NOMO-1 (cell line): ENCODE results near the gene DUSP10.
A peak's percentile ranks its signal among the peaks of the same experiment; 100 is the strongest.

Source experiments
- DNase-seq, 2 experiments: peaks; one replicate each; lab custom pipeline; 2025; ENCODE audit not compliant: unreplicated experiment in 2 of 2; lab: John Stamatoyannopoulos, UW

Gene DUSP10

DNA sequence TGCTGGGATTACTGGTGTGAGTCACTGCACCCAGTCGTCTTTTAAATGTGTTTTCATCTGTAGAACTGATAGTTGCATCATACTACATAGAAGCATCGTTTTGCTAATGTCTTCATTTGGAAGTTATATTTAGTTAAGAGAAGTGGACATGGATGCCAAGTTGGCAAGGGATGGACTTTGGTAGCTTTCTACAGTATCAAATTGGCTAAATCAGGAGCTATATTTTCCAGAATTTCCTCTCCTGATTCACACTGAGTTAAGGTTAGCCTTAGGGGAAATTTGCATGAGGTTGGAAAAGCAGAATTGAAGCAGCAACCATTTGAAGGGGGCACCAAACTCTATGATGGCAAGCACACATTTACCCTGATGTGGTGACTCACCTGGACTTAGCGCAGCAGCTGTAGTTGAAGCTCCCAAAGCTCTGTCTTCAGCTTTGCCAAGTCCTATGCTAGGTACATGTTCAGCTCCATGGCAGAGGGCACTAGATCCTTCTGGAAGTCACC, 43.9 kb downstream of the DUSP10 start:
- peak in 1 of 2 experiments; percentile 26 for DNase-seq

DNA sequence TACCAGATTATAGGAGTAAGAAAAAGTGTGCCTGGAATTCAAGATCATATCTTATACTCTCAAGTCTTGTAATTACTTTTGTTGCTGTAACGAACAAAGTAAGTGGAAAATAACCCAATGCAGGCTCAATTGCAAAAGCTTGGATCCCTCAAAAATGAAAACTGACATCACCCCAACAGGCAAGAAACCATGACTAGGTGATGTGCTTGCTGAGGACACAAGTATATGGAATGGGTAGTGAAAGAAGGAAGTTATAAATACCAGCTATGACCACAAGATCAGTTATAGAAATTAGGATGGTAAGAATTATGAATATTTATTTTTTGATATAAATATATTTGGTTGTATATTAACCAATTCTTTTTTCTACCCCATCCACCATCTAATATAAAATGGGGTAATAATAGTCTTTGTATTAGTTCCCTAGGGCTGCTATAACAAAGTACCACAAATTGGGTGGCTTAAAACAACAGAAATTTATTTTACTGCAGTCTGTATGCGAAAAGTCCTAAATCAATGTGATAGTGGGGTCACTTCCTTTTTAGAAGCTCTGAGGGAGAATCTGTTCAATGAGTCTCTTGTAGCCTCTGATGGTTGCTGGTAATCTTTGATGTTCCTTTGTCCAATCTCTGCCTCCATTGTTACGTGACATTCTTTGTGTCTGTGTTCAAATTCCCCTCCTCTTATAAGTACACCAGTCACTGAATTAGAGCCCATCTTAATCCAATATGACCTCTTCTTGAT, 45.0 kb downstream of the DUSP10 start:
- DNase-seq: peak; percentile 13 to 51

GRCh38 chr1:221696027-221696426, 45.9 kb downstream of the DUSP10 start:
- no peak for DNase-seq

DNA sequence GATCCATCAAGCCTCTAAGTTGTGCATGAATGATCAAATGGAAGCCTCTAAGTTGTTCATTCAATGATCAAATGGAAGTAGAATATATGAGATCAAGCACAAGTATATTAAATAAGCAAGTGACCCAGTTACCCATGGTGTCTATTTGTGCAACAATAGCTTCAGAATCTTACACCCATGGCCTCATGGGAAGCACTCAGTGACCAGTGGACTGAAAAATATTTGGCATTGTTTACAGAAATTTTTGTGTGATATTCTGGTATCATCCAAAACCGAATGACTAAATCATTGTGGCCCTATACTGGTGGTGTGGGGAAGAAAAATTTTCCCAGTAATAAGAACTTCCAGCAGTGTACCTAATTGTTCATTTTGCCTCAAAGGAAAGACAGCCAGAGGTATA, 46.6 kb downstream of the DUSP10 start:
- DNase-seq: no peak

DNA sequence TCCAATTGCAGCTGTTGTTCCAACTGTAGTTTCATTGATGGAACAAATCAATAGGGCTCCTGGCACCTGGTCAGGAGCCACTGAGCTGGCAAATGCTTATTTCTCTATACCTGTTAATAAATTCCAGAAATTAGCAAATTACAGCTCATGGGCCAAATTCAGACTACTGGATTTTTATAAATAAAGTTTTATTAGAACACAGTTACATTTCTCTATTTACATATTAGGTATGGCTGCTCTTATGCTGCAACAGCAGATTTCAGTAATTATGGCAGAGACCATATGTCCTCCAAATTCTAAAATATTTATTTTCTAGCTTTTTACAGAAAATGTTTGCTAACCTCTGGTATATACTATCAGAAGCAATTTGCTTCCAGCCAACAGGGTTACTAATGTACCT, 47.8 kb downstream of the DUSP10 start:
- DNase-seq: no peak

GRCh38 chr1:221693087-221693486, 48.8 kb downstream of the DUSP10 start:
- no peak for DNase-seq

DNA sequence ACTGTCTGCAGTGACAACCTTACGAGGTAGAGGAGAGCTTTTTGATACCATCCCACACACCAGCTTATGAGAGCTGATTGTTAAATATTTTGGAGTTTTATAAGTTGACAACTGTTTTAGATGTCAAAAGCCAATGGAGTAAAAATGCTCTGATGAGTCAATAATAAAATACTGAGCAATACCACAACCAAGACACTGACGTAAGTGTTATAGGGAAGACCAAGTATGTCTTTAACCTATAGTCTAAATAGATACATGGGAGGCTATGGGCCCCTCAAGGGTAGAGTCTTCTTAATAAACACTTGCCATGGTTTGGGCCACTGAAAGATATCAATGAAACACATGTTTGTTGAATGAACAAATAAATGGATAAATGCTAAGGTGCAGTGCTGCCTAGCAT, 49.2 kb downstream of the DUSP10 start:
- no peak for DNase-seq

DNA sequence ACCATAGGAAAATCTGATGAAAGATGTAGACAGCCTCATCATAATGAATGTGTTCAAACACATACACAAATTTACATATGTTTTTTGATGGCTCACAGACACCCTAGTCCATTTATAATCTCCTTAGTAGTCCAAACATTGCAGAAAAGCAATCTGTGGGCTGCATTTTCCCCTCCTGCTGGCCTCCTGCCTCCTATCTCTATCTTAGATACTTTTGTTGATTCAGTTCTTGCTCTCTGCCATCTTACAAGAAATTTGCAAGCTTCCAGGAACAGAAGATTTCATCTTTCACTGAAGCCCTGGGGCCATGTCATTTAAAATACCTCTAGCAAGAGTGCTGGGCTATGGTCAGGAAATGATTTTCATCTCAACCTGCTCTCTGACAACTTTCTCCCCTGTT, 50.6 kb downstream of the DUSP10 start:
- no peak for DNase-seq

DNA sequence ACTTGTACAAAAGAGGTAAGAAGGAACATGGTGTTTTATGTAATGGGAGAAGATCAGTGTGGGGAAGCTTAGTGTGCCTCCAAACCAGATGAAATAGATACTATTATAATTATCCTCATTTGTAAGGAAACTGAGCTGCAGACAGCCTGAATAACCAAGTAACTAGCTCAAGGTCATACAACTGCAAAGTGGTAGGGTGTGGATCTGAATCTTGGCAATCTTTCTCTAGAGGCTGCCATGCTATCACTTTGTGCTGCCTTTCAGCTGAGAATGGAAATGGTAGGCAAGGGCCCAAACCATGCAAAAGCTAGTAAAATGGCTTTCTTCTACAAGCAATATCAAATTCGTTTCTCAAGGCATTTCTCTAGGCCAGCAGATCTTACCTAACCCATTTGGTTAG, 51.0 kb downstream of the DUSP10 start:
- DNase-seq: no peak

DNA sequence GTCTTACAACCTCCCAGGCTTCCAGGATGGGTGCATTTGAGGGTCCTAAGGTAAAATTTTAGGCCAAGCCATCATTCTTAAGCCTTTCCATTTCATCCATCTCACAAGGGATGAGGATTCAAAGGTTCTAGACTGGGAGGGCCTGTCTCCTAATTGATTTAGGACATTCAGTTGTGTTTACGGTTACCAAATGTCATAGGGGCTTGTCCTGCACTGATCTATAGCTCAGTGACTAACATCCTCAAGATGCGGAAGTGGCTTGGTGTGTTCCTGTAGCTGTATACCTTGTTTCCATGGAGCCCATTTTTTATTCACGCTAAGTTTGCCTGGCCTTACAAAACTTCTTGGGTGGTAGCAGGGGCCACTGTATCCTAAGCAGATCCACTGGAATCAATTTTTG, 52.8 kb downstream of the DUSP10 start:
- peak; percentile 84 to 96 for DNase-seq

- DNase-seq: no peak
These were observed 53.4 kb downstream of the DUSP10 start for GRCh38 chr1:221688488-221688843.

DNA sequence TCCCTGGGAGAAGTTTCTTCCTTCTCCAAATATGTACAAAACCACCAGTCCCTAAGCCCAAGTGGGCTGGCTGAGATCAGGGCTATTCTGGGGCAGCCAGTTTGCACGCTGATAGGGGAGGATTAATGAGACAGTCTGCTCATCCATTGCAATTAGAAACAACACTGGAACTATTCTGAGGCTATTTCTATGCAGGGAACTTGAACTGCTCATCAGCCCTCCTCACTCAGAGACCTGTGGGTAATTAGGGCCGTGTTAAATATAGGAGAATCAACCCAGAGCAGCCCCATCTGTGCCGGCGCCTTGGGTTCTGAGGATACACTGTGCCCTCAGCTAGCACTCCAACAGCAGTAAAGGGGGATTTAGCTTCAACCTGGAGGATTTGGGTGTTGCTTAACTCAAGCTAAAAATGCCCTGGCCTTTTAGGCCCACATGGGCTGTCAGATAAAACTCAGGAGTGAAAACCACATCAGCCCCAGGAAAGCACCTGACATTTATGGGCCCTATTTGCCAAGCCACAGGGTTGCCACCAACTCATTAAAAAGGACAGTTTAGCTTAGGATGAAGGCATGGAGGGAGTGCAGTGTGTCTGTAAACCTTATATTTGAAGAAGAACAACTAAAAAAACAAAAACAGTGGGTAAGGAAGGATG, 53.9 kb downstream of the DUSP10 start:
- DNase-seq: no peak

DNA sequence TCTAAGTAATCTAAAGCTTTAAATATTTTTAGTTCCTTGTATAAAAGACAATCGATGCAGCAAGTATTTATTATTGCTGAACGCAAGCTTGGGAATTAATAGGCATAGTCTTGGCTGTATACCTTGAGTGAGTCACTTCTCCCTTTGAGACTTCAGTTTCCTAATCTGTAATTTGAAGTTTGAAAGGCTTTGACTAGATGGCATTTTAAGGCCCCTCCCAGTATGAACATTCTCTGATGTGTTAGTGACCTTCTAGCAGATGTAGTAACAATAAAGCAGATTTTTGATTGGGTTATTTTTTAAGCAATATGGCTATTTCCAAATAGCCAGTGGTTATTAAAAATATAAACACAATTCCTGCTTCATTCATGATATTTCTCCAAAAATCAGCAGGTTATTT, 58.2 kb downstream of the DUSP10 start:
- peak in 1 of 2 experiments; percentile 28 for DNase-seq

GRCh38 chr1:221680085-221680484, 61.8 kb downstream of the DUSP10 start:
- no peak for DNase-seq

- no peak for DNase-seq
These were observed 63.9 kb downstream of the DUSP10 start for GRCh38 chr1:221678014-221678413.

DNA sequence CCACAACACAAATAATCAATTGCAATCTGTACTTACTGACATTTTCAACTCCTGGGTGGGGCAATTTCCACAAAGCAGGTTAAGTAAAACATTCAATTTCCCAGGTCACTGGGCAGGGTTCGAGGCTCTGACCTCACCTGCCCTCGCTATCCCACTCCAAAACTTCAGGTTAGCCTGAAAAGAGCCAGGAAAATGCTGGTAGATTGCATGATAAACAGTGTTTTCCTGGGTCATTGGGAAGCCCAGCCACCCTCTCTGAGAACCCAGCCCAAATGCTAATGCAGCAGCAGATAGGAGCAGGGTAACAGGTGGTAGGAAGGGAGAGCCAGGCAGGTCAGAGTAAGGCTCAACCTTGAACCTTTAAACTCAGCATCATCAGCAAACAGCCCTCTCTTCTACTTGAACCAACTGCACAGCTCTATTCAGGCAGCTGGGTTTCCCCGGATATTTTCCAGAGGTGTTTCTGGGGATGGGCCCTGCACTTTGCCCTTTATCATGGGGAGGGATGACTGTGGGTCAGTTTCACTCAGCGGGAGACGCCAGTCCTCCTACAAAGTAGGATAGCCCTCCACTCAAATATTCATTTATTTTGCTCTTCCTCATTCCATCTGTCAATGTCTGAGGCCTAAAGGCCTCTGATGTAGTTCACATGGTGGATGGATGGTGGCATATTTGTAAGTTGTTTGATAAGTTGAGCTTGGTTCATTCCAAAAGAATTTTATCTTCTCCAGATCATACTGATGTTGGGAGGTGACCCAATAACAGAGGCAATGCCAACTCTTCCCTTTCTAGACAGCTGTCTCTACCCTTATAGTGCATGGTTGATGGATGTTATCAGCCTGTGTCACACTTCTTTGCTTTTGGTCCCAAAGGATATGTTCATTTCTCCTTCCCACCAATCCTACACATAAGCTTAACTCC, 65.7 kb downstream of the DUSP10 start:
- DNase-seq: no peak

- DNase-seq: no peak
These were observed 68.9 kb downstream of the DUSP10 start for GRCh38 chr1:221672965-221673364.

DNA sequence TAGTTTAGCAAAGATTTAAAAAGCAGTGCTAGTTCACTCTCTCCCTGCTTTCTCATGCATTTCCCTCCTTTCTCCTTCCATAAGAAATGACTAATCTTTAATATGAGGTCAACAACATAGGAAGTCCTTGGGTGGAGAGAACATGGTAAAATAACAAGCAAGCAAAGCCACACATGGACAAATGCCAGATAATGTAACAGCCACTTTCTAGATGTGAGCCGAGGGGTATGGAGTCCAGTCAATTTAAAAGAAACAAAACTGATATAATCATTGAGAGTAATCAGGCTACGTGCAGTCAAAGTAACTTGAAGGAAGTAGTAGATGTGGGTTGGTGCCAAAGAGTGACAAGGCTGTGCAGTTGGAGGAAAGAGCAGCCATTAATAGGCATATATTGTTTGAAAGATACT, 69.6 kb downstream of the DUSP10 start:
- DNase-seq: no peak

DNA sequence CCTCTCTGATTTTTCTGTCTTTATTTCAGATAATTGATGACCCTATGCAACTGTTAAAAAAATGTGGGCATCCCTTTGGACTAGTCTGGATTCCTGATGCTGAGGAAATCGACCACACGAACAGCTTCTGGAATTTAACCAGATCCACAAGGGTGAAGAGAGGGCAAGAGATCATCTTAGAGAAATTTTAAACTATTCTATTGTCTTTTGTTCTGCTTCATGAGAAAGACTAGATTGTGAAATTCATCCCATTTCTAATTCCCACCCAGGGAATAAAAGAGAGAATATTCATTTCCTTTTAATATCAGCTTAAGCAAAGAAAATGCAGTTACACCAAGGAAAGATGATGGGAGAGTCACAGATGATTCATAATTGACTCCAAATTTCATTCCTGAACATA, 71.8 kb downstream of the DUSP10 start:
- no peak for DNase-seq

DNA sequence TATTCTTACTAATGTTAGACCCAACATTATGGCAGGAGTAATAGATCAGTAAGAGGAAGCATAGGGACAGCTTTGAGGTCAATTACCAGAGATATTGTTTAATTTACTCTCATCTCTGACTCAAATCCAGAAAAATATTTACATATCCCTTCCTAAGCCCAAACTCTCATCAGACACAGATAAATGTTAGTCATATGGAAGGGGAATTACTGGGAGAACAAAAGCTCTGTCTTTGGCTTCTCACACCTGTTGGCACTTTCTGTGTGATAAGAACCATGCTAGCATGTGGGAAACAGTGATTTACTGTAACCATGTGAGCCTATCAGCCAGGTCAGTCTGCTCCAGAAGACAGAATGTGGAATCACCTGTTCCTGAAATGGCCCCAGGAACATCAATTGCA, 72.4 kb downstream of the DUSP10 start:
- no peak for DNase-seq

DNA sequence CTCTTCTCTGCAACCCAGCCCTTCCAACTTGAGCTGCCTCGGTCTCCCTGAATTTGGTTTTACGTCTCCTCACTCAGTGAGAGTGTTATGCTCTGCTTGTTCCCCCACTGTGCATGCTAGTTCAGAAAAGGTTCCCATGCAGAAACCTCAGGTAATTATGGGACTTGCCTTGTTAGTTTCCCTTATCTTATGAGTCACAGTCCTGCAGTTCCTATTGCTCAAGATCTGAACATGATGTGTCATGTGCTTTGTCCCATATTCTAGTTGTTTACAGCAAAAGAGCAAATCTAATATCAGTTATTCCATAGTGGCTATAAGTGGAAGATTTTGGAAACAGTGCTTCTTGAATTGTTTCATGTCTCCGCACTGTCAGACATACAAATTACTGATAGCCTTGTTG, 74.4 kb downstream of the DUSP10 start:
- DNase-seq: peak; percentile 53 to 87
